CD4-positive, alpha-beta memory T cell (primary cell): ENCODE results near the gene THPO. TPM values are rescaled to one million over a fixed set of nuclear protein-coding genes. Genes with fewer than 3 reads are reported as not detected.
A peak's percentile ranks its signal among the peaks of the same experiment; 100 is the strongest.

Experiments
- CTCF ChIA-PET: fragments of 350-600 bp; sonication (Branson Sonifier 250); formaldehyde crosslinking; loops from one replicate; lab custom pipeline; 2021; ENCODE audit warnings: inconsistent platforms; ENCODE audit not compliant: partially characterized antibody; lab: Charles Lee
- POLR2A ChIA-PET: fragments of 350-600 bp; sonication (Branson Sonifier 250); formaldehyde crosslinking; loops from one replicate; lab custom pipeline; 2021; ENCODE audit not compliant: partially characterized antibody; lab: Charles Lee
- DNase-seq, 5 donors: peaks; one replicate each; pipeline versions ENCODE4 v3.0.0 to v3.0.0-alpha.2; 2020 to 2022; ENCODE audit warnings: mixed read lengths in 1 of 5
- H3K27ac ChIP-seq: one replicate; pipeline ENCODE4 v1.7.0; 2013; ENCODE audit warnings: low read depth, low read length
- H3K27me3 ChIP-seq: 2 replicates; pipeline ENCODE4 v1.7.0; 2013; ENCODE audit warnings: mild to moderate bottlenecking, low read length, moderate library complexity; ENCODE audit not compliant: insufficient read depth
- H3K36me3 ChIP-seq: 2 replicates; pipeline ENCODE4 v1.7.0; 2013; ENCODE audit warnings: mild to moderate bottlenecking, low read length, moderate library complexity; ENCODE audit not compliant: insufficient read depth
- H3K4me1 ChIP-seq: 2 replicates; pipeline ENCODE4 v1.7.0; 2013; ENCODE audit warnings: mild to moderate bottlenecking, low read length, moderate library complexity; ENCODE audit not compliant: insufficient read depth
- H3K4me3 ChIP-seq, 2 donors: one replicate each; pipeline ENCODE4 v1.7.0; 2013; ENCODE audit warnings: low read length in 2 of 2, mild to moderate bottlenecking in 1 of 2
- H3K9me3 ChIP-seq, 2 donors: one replicate each; pipeline ENCODE4 v1.7.0; 2013; ENCODE audit warnings: low read length in 2 of 2, control low read depth in 1 of 2; ENCODE audit not compliant: control insufficient read depth in 1 of 2
- H3K27ac Mint-ChIP-seq, 7 donors: one replicate each; pipeline ENCODE4 v1.8.0; 2020 to 2021; ENCODE audit warnings: mixed read lengths in 7 of 7, mild to moderate bottlenecking in 6 of 7, inconsistent platforms in 3 of 7, moderate library complexity in 3 of 7
- H3K27me3 Mint-ChIP-seq, 2 donors: one replicate each; pipeline ENCODE4 v1.8.0; 2020 to 2021; ENCODE audit warnings: mixed read lengths in 2 of 2
- H3K36me3 Mint-ChIP-seq, 2 donors: one replicate each; pipeline ENCODE4 v1.8.0; 2020 to 2021; ENCODE audit warnings: mixed read lengths in 2 of 2, inconsistent platforms in 1 of 2, mild to moderate bottlenecking in 1 of 2
- H3K4me1 Mint-ChIP-seq, 4 donors: one replicate each; pipeline ENCODE4 v1.8.0; 2020 to 2021; ENCODE audit warnings: mixed read lengths in 4 of 4, mild to moderate bottlenecking in 1 of 4
- H3K4me3 Mint-ChIP-seq, 8 donors: one replicate each; pipeline ENCODE4 v1.8.0; 2020 to 2021; ENCODE audit warnings: mixed read lengths in 8 of 8, mild to moderate bottlenecking in 7 of 8, moderate library complexity in 6 of 8, inconsistent platforms in 3 of 8
- H3K9me3 Mint-ChIP-seq, 8 donors: one replicate each; pipeline ENCODE4 v1.8.0; 2020 to 2021; ENCODE audit warnings: mixed read lengths in 8 of 8, mild to moderate bottlenecking in 5 of 8, inconsistent platforms in 3 of 8, moderate library complexity in 1 of 8
- intact Hi-C: fragments of 100-400 bp; cut with micrococcal nuclease; formaldehyde crosslinking; loops from one replicate; pipeline ENCODE4 v1.15.1; 2023
- polyA plus RNA-seq, 2 donors: library from polyadenylated mRNA; unstranded; fragments of 300-500 nt; fragmentation: Illumina TruSeq; gene quantifications; one replicate each; pipeline ENCODE4 v1.2.3, GENCODE V29; 2021
- total RNA-seq, 2 experiments: library from RNA; stranded (reverse); gene quantifications; one replicate each; pipeline ENCODE4 v1.2.3, GENCODE V29; 2021

Gene THPO
- total and polyA plus RNA-seq, 4 experiments from 2014 or later: not detected

GRCh38 chr3:184360070-184360928, 17.7 kb downstream of the THPO start:
- Histone ChIP-seq H3K4me1 (peaks cover 22% of the 10 kb centered on the region), H3K27me3 (no peaks in the 10 kb centered on the region), H3K9me3 (no peaks in the 10 kb centered on the region), H3K4me3 (no peak overlapping the region), H3K36me3 (no peaks in the 10 kb centered on the region), H3K27ac (no peak overlapping the region)
- Mint-ChIP-seq H3K27ac (peak overlapping the region in 6 of 7 donors; percentile 25 to 78 (median 50)), H3K4me1 (peaks cover 11 to 39% (median 22%) of the 10 kb centered on the region in 4 donors), H3K4me3 (peak overlapping the region; percentile 78 to 86 (median 84)), H3K27me3 (no peaks in the 10 kb centered on the region), H3K36me3 (peaks cover 6 to 17% of the 10 kb centered on the region in 2 donors), H3K9me3 (peaks cover 0 to 2% (median 0%) of the 10 kb centered on the region in 8 donors)
- intact Hi-C loops: loop anchor here (5.0 kb wide), 3 partner anchors 57 to 452 kb away; partner anchors contain the start of genes ABCF3 and VPS8
- ChIA-PET CTCF (interaction anchor here (0.9 to 5.6 kb wide), 4 partner anchors 8 to 181 kb away, joined by 3 to 29 read pairs (median 3); no protein-coding TSS in a partner anchor), POLR2A (interaction anchor here (0.9 kb wide), 1 partner anchor 9 kb away, joined by 4 read pairs; no protein-coding TSS in a partner anchor)
- DNase-seq: no peak

- Histone ChIP-seq H3K27ac (no peak overlapping the region), H3K4me3 (no peak overlapping the region), H3K36me3 (no peaks in the 10 kb centered on the region), H3K9me3 (no peaks in the 10 kb centered on the region), H3K4me1 (peaks cover 21% of the 10 kb centered on the region), H3K27me3 (no peaks in the 10 kb centered on the region)
- peaks cover 3 to 11% of the 10 kb centered on the region in 2 donors for H3K36me3 Mint-ChIP-seq
- DNase-seq: no peak
- peak overlapping the region in 2 of 7 donors; percentile 35 to 78 for H3K27ac Mint-ChIP-seq
- peaks cover 7 to 32% (median 16%) of the 10 kb centered on the region in 4 donors for H3K4me1 Mint-ChIP-seq
- no peaks in the 10 kb centered on the region for H3K27me3 Mint-ChIP-seq
- POLR2A ChIA-PET: no interaction called here
- intact Hi-C loops: loop anchor here (5.0 kb wide), 3 partner anchors 58 to 453 kb away; partner anchors contain the start of genes ABCF3 and VPS8
- CTCF ChIA-PET: interaction anchor here (1.0 to 5.6 kb wide), 3 partner anchors 9 to 156 kb away, joined by 3 to 29 read pairs (median 3); no protein-coding TSS in a partner anchor
- peaks cover 0 to 2% (median 0%) of the 10 kb centered on the region in 8 donors for H3K9me3 Mint-ChIP-seq
- H3K4me3 Mint-ChIP-seq: peak overlapping the region in 3 of 8 donors; percentile 69 to 86 (median 80)
Measured at GRCh38 chr3:184359610-184360009, 18.4 kb downstream of the THPO start.

- CTCF ChIA-PET: interaction anchor here (1.0 to 5.6 kb wide), 3 partner anchors 9 to 157 kb away, joined by 3 to 29 read pairs (median 3); no protein-coding TSS in a partner anchor
Measured at GRCh38 chr3:184358921-184359350, 19.1 kb downstream of the THPO start.

GRCh38 chr3:184358124-184358767, 19.8 kb downstream of the THPO start:
- ChIA-PET POLR2A (no interaction called here), CTCF (no interaction called here)
- Histone ChIP-seq H3K27ac (no peak overlapping the region), H3K4me1 (peaks cover 20% of the 10 kb centered on the region), H3K9me3 (no peaks in the 10 kb centered on the region), H3K36me3 (no peaks in the 10 kb centered on the region), H3K4me3 (no peak overlapping the region), H3K27me3 (no peaks in the 10 kb centered on the region)
- H3K27me3 Mint-ChIP-seq: no peaks in the 10 kb centered on the region
- DNase-seq: no peak
- peaks cover 3 to 6% of the 10 kb centered on the region in 2 donors for H3K36me3 Mint-ChIP-seq
- H3K4me1 Mint-ChIP-seq: peaks cover 3 to 19% (median 10%) of the 10 kb centered on the region in 4 donors
- no peaks in the 10 kb centered on the region for H3K9me3 Mint-ChIP-seq
- intact Hi-C loops: no loop called here
- H3K27ac Mint-ChIP-seq: no peak overlapping the region
- peak overlapping the region in 1 of 8 donors; percentile 15 for H3K4me3 Mint-ChIP-seq

More at GRCh38 chr3:184358921-184359350, 19.1 kb downstream of the THPO start:
- intact Hi-C loops: no loop called here
- peaks cover 21% of the 10 kb centered on the region for H3K4me1 ChIP-seq
- H3K27ac ChIP-seq: no peak overlapping the region
- Mint-ChIP-seq H3K27me3 (no peaks in the 10 kb centered on the region), H3K36me3 (peaks cover 3 to 9% of the 10 kb centered on the region in 2 donors), H3K9me3 (peaks cover 0 to 2% (median 0%) of the 10 kb centered on the region in 8 donors), H3K27ac (peak overlapping the region in 1 of 7 donors; percentile 47), H3K4me3 (peak overlapping the region in 1 of 8 donors; percentile 35), H3K4me1 (peaks cover 3 to 26% (median 13%) of the 10 kb centered on the region in 4 donors)
- no peaks in the 10 kb centered on the region for H3K9me3 ChIP-seq
- H3K4me3 ChIP-seq: no peak overlapping the region
- no peaks in the 10 kb centered on the region for H3K27me3 ChIP-seq
- no peak for DNase-seq
- POLR2A ChIA-PET: no interaction called here
- H3K36me3 ChIP-seq: no peaks in the 10 kb centered on the region

GRCh38 chr3:184357248-184358123, 20.5 kb downstream of the THPO start:
- H3K36me3 ChIP-seq: no peaks in the 10 kb centered on the region
- Mint-ChIP-seq H3K9me3 (no peaks in the 10 kb centered on the region), H3K36me3 (peaks cover 3% of the 10 kb centered on the region in 2 donors), H3K27me3 (no peaks in the 10 kb centered on the region), H3K4me1 (peaks cover 3 to 15% (median 9%) of the 10 kb centered on the region in 4 donors), H3K4me3 (no peak overlapping the region), H3K27ac (no peak overlapping the region)
- CTCF ChIA-PET: interaction anchor here (4.4 kb wide), 1 partner anchor 15 kb away, joined by 32 read pairs; no protein-coding TSS in a partner anchor
- no peak overlapping the region for H3K27ac ChIP-seq
- no peak overlapping the region for H3K4me3 ChIP-seq
- intact Hi-C loops: no loop called here
- POLR2A ChIA-PET: no interaction called here
- no peaks in the 10 kb centered on the region for H3K9me3 ChIP-seq
- DNase-seq: no peak
- peaks cover 20% of the 10 kb centered on the region for H3K4me1 ChIP-seq
- H3K27me3 ChIP-seq: no peaks in the 10 kb centered on the region

GRCh38 chr3:184355261-184356040, 22.6 kb downstream of the THPO start:
- H3K9me3 ChIP-seq: no peaks in the 10 kb centered on the region
- H3K9me3 Mint-ChIP-seq: no peaks in the 10 kb centered on the region
- H3K4me3 ChIP-seq: no peak overlapping the region
- CTCF ChIA-PET: interaction anchor here (1.0 to 4.4 kb wide), 8 partner anchors 9 to 187 kb away, joined by 3 to 32 read pairs (median 10); no protein-coding TSS in a partner anchor
- intact Hi-C loops: no loop called here
- peak overlapping the region in 1 of 8 donors; percentile 46 for H3K4me3 Mint-ChIP-seq
- peaks cover 0 to 5% (median 4%) of the 10 kb centered on the region in 4 donors for H3K4me1 Mint-ChIP-seq
- POLR2A ChIA-PET: no interaction called here
- H3K27me3 ChIP-seq: no peaks in the 10 kb centered on the region
- DNase-seq: no peak
- H3K27ac ChIP-seq: no peak overlapping the region
- H3K27me3 Mint-ChIP-seq: no peaks in the 10 kb centered on the region
- no peaks in the 10 kb centered on the region for H3K36me3 ChIP-seq
- H3K36me3 Mint-ChIP-seq: peaks cover 0 to 3% of the 10 kb centered on the region in 2 donors
- H3K4me1 ChIP-seq: peaks cover 12% of the 10 kb centered on the region
- peak overlapping the region in 1 of 7 donors; percentile 58 for H3K27ac Mint-ChIP-seq
